Fibroblast of skin of right biceps (primary cell): Measurements from ENCODE around the gene NFAT5.

Experiments
- DNase-seq: peaks from one replicate; pipeline ENCODE4 v3.0.0-alpha.2; 2013

Gene NFAT5

GRCh38 chr16:69651217-69651616 is 85.5 kb downstream of the NFAT5 start:
- no peak for DNase-seq

GRCh38 chr16:69654280-69654931 is 88.6 kb downstream of the NFAT5 start:
- DNase-seq: no peak

GRCh38 chr16:69660166-69660565 is 94.4 kb downstream of the NFAT5 start:
- no peak for DNase-seq

GRCh38 chr16:69662901-69663300 is 97.1 kb downstream of the NFAT5 start:
- no peak for DNase-seq

- no peak for DNase-seq
Measured at GRCh38 chr16:69663846-69664245, 98.1 kb downstream of the NFAT5 start.

- DNase-seq: no peak
Measured at GRCh38 chr16:69669577-69669976, 103.8 kb downstream of the NFAT5 start.

- DNase-seq: no peak
Measured at GRCh38 chr16:69672315-69672997, 106.7 kb downstream of the NFAT5 start.

GRCh38 chr16:69672998-69673713 is 107.4 kb downstream of the NFAT5 start:
- no peak for DNase-seq

- no peak for DNase-seq
Measured at GRCh38 chr16:69680358-69680757, 114.6 kb downstream of the NFAT5 start.

GRCh38 chr16:69688589-69688988 is 122.8 kb downstream of the NFAT5 start:
- DNase-seq: no peak

GRCh38 chr16:69691980-69692911 is 126.5 kb downstream of the NFAT5 start:
- peak; percentile 10 for DNase-seq

- no peak for DNase-seq
Measured at GRCh38 chr16:69693916-69694315, 128.2 kb downstream of the NFAT5 start.

GRCh38 chr16:69698404-69698803 is 132.6 kb downstream of the NFAT5 start:
- no peak for DNase-seq

- DNase-seq: no peak
Measured at GRCh38 chr16:69699915-69700314, 134.1 kb downstream of the NFAT5 start.

- DNase-seq: no peak
Measured at GRCh38 chr16:69701452-69701851, 135.7 kb downstream of the NFAT5 start.

GRCh38 chr16:69701866-69702265 is 136.1 kb downstream of the NFAT5 start:
- no peak for DNase-seq

- peak; percentile 21 for DNase-seq
Measured at GRCh38 chr16:69703638-69704037, 137.9 kb downstream of the NFAT5 start.

- no peak for DNase-seq
Measured at GRCh38 chr16:69706256-69706974, 140.6 kb downstream of the NFAT5 start.

GRCh38 chr16:69706975-69707340 is 141.2 kb downstream of the NFAT5 start:
- DNase-seq: no peak

- DNase-seq: no peak
Measured at GRCh38 chr16:69707920-69708683, 142.3 kb downstream of the NFAT5 start.

GRCh38 chr16:69709456-69710084 is 143.8 kb downstream of the NFAT5 start:
- peak; percentile 66 for DNase-seq
